T-cell (primary cell): ENCODE data around the gene TTLL8. TPM values are rescaled to one million over a fixed set of nuclear protein-coding genes. Genes with fewer than 3 reads are reported as not detected.

Experiments
- ATAC-seq, 4 experiments: fragments of 200-7000 bp in 3 of 4; fragments of 150-1000 bp in 1 of 4; cut with Tn5 transposase; replicated peaks in 1 of 4; 1 replicate in 3 of 4; 2 replicates in 1 of 4; pipeline ENCODE4 v1.10.0; 2021; ENCODE audit warnings: moderate library complexity in 3 of 4, mild to moderate bottlenecking in 2 of 4, moderate number of reproducible peaks in 1 of 4
- CTCF ChIA-PET, 2 donors: fragments of 300-600 bp; sonication (Branson Sonifier 250); formaldehyde crosslinking; loops; one replicate each; lab custom pipeline; 2022; ENCODE audit warnings: antibody characterized with exemption in 2 of 2; lab: Charles Lee
- POLR2A ChIA-PET, 2 donors: fragments of 300-600 bp; sonication (Branson Sonifier 250); formaldehyde crosslinking; loops; one replicate each; lab custom pipeline; 2022; ENCODE audit warnings: antibody characterized with exemption in 2 of 2; lab: Charles Lee
- DNase-seq, 35 experiments: peaks; one replicate each; pipeline versions ENCODE4 v3.0.0 to v3.0.0-alpha.2; 2013 to 2023
- H3K27ac ChIP-seq: one replicate; pipeline ENCODE4 v1.5.1; 2013; ENCODE audit warnings: low read length
- H3K27me3 ChIP-seq, 2 experiments: replicated peaks in 1 of 2; 1 replicate in 1 of 2; 2 replicates in 1 of 2; pipeline versions ENCODE4 v1.6.1 to v1.7.0; 2013; ENCODE audit warnings: low read length in 1 of 2, mixed read lengths in 1 of 2; ENCODE audit not compliant: control insufficient read depth in 2 of 2, insufficient read depth in 2 of 2; ENCODE audit errors: extremely low read depth in 1 of 2
- H3K36me3 ChIP-seq, 2 donors: 1 replicate in 1 of 2; 2 replicates in 1 of 2; pipeline versions ENCODE4 v1.6.1 to v1.7.0; 2013; ENCODE audit warnings: low read length in 1 of 2; ENCODE audit not compliant: control insufficient read depth in 2 of 2, insufficient read depth in 1 of 2; ENCODE audit errors: extremely low read depth in 1 of 2
- H3K4me1 ChIP-seq, 2 experiments: 1 replicate in 1 of 2; 2 replicates in 1 of 2; pipeline versions ENCODE4 v1.6.1 to v1.7.0; 2013; ENCODE audit warnings: low read length in 2 of 2, mixed read lengths in 1 of 2; ENCODE audit not compliant: insufficient read depth in 2 of 2, control insufficient read depth in 1 of 2; ENCODE audit errors: extremely low read depth in 1 of 2
- H3K4me3 ChIP-seq, 2 donors: 1 replicate in 1 of 2; 2 replicates in 1 of 2; pipeline versions ENCODE4 v1.5.1 to v1.7.0; 2013; ENCODE audit warnings: mild to moderate bottlenecking in 2 of 2, low read length in 1 of 2, moderate library complexity in 1 of 2; ENCODE audit not compliant: control insufficient read depth in 1 of 2; ENCODE audit errors: extremely low read depth in 1 of 2
- H3K9me3 ChIP-seq: 2 replicates; pipeline ENCODE4 v1.7.0; 2013
- H3K27ac Mint-ChIP-seq, 2 donors: one replicate each; pipeline ENCODE4 v1.8.0; 2020 to 2021; ENCODE audit warnings: mild to moderate bottlenecking in 2 of 2, mixed read lengths in 2 of 2
- H3K27me3 Mint-ChIP-seq, 2 donors: one replicate each; pipeline ENCODE4 v1.8.0; 2021 to 2022; ENCODE audit warnings: mixed read lengths in 2 of 2
- H3K36me3 Mint-ChIP-seq: one replicate; pipeline ENCODE4 v1.8.0; 2021; ENCODE audit warnings: mixed read lengths
- H3K4me1 Mint-ChIP-seq, 3 donors: one replicate each; pipeline ENCODE4 v1.8.0; 2020 to 2022; ENCODE audit warnings: mixed read lengths in 3 of 3, mild to moderate bottlenecking in 1 of 3
- H3K4me3 Mint-ChIP-seq, 3 donors: one replicate each; pipeline ENCODE4 v1.8.0; 2020 to 2022; ENCODE audit warnings: mild to moderate bottlenecking in 3 of 3, mixed read lengths in 3 of 3, moderate library complexity in 3 of 3
- H3K9me3 Mint-ChIP-seq, 3 donors: one replicate each; pipeline ENCODE4 v1.8.0; 2020 to 2022; ENCODE audit warnings: mixed read lengths in 3 of 3
- WGBS: methylation state at CpG from one replicate; pipeline ENCODE4 v1.1.5; 2013; ENCODE audit warnings: missing lambda C conversion rate; ENCODE audit not compliant: insufficient coverage; 5-methylcytosine and 5-hydroxymethylcytosine counted together
- total RNA-seq, 35 experiments: library from RNA in 6 of 35; stranded (reverse) in 6 of 35; fragments of 120-200 nt in 1 of 35; gene quantifications; one replicate each; pipeline versions ENCODE4 v1.2.1 to v1.2.4 and lab custom pipeline; 2013 to 2026

Gene TTLL8
- total RNA-seq, 5 donors from 2014 or later (not counting 1 experiment from before 2014, with no cell fraction given): not detected

- H3K27ac Mint-ChIP-seq: no peak overlapping the region
- H3K9me3 Mint-ChIP-seq: no peaks in the 10 kb centered on the region
- Histone ChIP-seq H3K9me3 (no peaks in the 10 kb centered on the region), H3K36me3 (no peaks in the 10 kb centered on the region), H3K4me1 (no peaks in the 10 kb centered on the region), H3K27ac (no peak overlapping the region), H3K4me3 (no peak overlapping the region), H3K27me3 (peaks cover 0 to 32% of the 10 kb centered on the region in 2 experiments)
- DNase-seq: no peak
- no peaks in the 10 kb centered on the region for H3K4me1 Mint-ChIP-seq
- 92% methylated on average over 7 of the region's 18 CpGs for WGBS
- no peaks in the 10 kb centered on the region for H3K36me3 Mint-ChIP-seq
- ChIA-PET POLR2A (no interaction called here), CTCF (no interaction called here)
- H3K4me3 Mint-ChIP-seq: no peak overlapping the region
- ATAC-seq: no peak
- H3K27me3 Mint-ChIP-seq: peaks cover 7 to 11% of the 10 kb centered on the region in 2 donors
Observed at GRCh38 chr22:50064453-50064852, 6.4 kb upstream of the TTLL8 start.

- Histone ChIP-seq H3K4me3 (no peak overlapping the region), H3K27me3 (peaks cover 0 to 38% of the 10 kb centered on the region in 2 experiments), H3K36me3 (no peaks in the 10 kb centered on the region), H3K4me1 (no peaks in the 10 kb centered on the region), H3K27ac (no peak overlapping the region), H3K9me3 (no peaks in the 10 kb centered on the region)
- POLR2A ChIA-PET: no interaction called here
- Mint-ChIP-seq H3K36me3 (no peaks in the 10 kb centered on the region), H3K27ac (no peak overlapping the region), H3K9me3 (no peaks in the 10 kb centered on the region), H3K4me1 (no peaks in the 10 kb centered on the region), H3K27me3 (peaks cover 11 to 16% of the 10 kb centered on the region in 2 donors), H3K4me3 (no peak overlapping the region)
- DNase-seq: no peak
- 91% methylated on average over 20 of the region's 23 CpGs for WGBS
- CTCF ChIA-PET: no interaction called here
- no peak for ATAC-seq
Observed at GRCh38 chr22:50063589-50064393, 5.7 kb upstream of the TTLL8 start.

DNA sequence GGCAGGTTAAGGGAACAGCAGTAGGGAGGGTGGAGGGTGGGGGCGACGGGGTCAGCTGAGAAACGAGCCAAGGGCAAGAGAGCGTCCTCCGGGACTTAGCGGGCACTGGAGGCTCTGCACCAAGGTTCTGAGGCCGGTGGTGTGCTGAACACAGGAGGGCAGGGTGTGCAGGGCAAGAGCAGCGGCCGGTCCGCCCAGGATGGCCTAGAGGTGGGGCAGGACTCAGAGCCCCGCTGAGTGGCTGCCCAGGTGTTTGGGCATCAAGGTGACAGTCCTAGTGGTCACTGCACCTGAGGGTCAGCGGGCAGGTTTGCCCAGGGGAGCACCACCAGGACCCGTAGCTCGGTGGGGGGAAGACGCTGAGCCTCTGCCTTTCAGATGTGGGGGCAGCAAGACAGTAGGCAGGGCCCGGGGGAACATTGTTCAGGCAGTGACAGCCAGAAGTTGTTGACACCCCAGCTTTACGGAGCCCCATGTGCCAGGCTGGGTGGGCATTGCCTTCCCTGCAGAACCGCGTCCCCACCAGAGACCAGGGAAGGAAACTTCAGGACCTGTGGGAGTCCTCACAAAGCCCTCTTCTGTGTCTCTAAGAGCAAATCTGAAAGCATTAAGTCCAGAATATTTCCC, 4.5 kb upstream of the TTLL8 start:
- Mint-ChIP-seq H3K27ac (no peak overlapping the region), H3K4me1 (no peaks in the 10 kb centered on the region), H3K9me3 (no peaks in the 10 kb centered on the region), H3K27me3 (peaks cover 13 to 18% of the 10 kb centered on the region in 2 donors), H3K4me3 (no peak overlapping the region), H3K36me3 (no peaks in the 10 kb centered on the region)
- WGBS: 89% methylated on average over 15 of the region's 19 CpGs
- Histone ChIP-seq H3K36me3 (no peaks in the 10 kb centered on the region), H3K27me3 (peaks cover 0 to 44% of the 10 kb centered on the region in 2 experiments), H3K4me3 (no peak overlapping the region), H3K4me1 (no peaks in the 10 kb centered on the region), H3K27ac (no peak overlapping the region), H3K9me3 (no peaks in the 10 kb centered on the region)
- DNase-seq (no peak), ATAC-seq (no peak)
- CTCF ChIA-PET: no interaction called here
- POLR2A ChIA-PET: no interaction called here

GRCh38 chr22:50061824-50062355, 3.8 kb upstream of the TTLL8 start:
- ChIA-PET POLR2A (no interaction called here), CTCF (no interaction called here)
- no peaks in the 10 kb centered on the region for H3K9me3 Mint-ChIP-seq
- no peaks in the 10 kb centered on the region for H3K4me1 Mint-ChIP-seq
- no peak overlapping the region for H3K27ac ChIP-seq
- no peak overlapping the region for H3K4me3 ChIP-seq
- H3K27ac Mint-ChIP-seq: no peak overlapping the region
- WGBS: 31% methylated on average over 9 of the region's 17 CpGs
- ATAC-seq (no peak), DNase-seq (no peak)
- H3K36me3 Mint-ChIP-seq: no peaks in the 10 kb centered on the region
- H3K27me3 Mint-ChIP-seq: peaks cover 15 to 21% of the 10 kb centered on the region in 2 donors
- H3K4me3 Mint-ChIP-seq: no peak overlapping the region
- peaks cover 0 to 52% of the 10 kb centered on the region in 2 experiments for H3K27me3 ChIP-seq
- no peaks in the 10 kb centered on the region for H3K36me3 ChIP-seq
- no peaks in the 10 kb centered on the region for H3K9me3 ChIP-seq
- no peaks in the 10 kb centered on the region for H3K4me1 ChIP-seq

- Mint-ChIP-seq H3K36me3 (no peaks in the 10 kb centered on the region), H3K27ac (no peak overlapping the region), H3K4me3 (no peak overlapping the region), H3K27me3 (peaks cover 15 to 25% of the 10 kb centered on the region in 2 donors), H3K9me3 (no peaks in the 10 kb centered on the region), H3K4me1 (no peaks in the 10 kb centered on the region)
- Histone ChIP-seq H3K9me3 (no peaks in the 10 kb centered on the region), H3K4me3 (no peak overlapping the region), H3K27me3 (peaks cover 0 to 58% of the 10 kb centered on the region in 2 experiments), H3K27ac (no peak overlapping the region), H3K4me1 (no peaks in the 10 kb centered on the region), H3K36me3 (no peaks in the 10 kb centered on the region)
- DNase-seq (no peak), ATAC-seq (no peak)
- 49% methylated on average over 18 of the region's 27 CpGs for WGBS
- CTCF ChIA-PET: no interaction called here
- POLR2A ChIA-PET: no interaction called here
Observed at GRCh38 chr22:50061141-50061823, 3.2 kb upstream of the TTLL8 start.

DNA sequence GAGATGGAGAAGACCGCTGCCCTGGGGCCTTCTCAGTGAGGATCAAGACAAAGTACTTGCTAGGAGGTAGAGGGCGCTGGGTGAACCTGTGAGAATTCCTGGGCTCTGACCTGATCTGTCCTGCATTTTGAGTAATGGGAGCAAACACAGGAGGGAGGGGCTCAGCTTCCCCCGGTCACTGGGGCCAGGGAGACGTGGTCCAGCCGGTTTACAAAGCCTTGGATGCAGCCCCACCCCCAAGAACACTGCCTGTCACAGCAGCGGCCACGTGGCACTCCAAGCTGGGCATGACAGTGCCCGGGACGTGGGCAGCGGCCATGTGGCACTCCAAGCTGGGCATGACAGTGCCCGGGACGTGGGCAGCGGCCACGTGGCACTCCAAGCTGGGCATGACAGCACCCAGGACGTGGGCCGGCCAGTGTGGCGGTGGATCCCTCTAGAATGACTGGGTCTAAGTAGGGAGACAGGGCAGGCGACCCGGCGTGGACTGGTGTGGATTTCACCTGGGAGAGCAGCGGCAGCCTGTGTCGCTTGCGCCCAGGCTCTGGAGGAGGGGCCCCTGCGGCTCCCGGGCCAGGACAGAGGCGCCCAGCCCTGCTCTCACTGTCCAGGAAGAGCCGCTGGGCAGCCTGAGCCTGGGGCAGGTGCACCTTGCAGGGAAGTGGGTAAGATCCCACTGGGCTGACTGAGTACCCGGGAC, 2.5 kb upstream of the TTLL8 start:
- WGBS: 85% methylated on average over 15 of the region's 28 CpGs
- Mint-ChIP-seq H3K27ac (no peak overlapping the region), H3K9me3 (no peaks in the 10 kb centered on the region), H3K27me3 (peaks cover 18 to 30% of the 10 kb centered on the region in 2 donors), H3K4me3 (no peak overlapping the region), H3K36me3 (no peaks in the 10 kb centered on the region), H3K4me1 (no peaks in the 10 kb centered on the region)
- ChIA-PET CTCF (no interaction called here), POLR2A (no interaction called here)
- Histone ChIP-seq H3K36me3 (no peaks in the 10 kb centered on the region), H3K9me3 (no peaks in the 10 kb centered on the region), H3K27me3 (peaks cover 0 to 61% of the 10 kb centered on the region in 2 experiments), H3K27ac (no peak overlapping the region), H3K4me1 (no peaks in the 10 kb centered on the region), H3K4me3 (no peak overlapping the region)
- ATAC-seq (no peak), DNase-seq (no peak)
